ENCODE results near the gene RPLP2. TPM values are rescaled to one million over a fixed set of nuclear protein-coding genes. Genes with fewer than 3 reads are reported as not detected.

The RPLP2 gene
- total and polyA plus RNA-seq, 4 donors = 1,256 to 1,452 (median 1,343) TPM

DNA sequence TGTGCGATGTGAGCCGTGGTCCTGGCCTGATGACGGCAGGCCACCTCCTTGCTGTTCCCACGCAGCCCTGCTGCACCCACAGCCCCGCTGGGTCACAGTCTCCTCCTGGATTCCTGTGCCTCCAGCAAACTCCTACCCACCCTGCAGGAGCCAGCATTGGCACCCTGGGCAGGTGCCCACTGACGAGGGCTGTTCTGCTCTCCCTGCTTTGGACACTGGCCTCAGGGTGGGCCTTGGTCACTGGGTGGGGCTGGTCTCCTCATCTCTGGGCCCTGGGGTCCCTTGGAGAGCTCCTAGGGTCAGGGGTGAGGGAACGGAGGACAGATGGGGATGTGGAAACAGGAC lies 45.5 kb downstream of the RPLP2 start:
- Histone ChIP-seq H3K27ac (ENCODE audit: low read depth in 1 of 2, low read length in 2 of 2) (no peak overlapping the region), H3K27me3 (ENCODE audit: control insufficient read depth in 1 of 2, insufficient read depth in 2 of 2, low read length in 1 of 2) (no peaks in the 10 kb centered on the region), H3K9me3 (ENCODE audit: control insufficient read depth, low read length) (no peaks in the 10 kb centered on the region), H3K36me3 (ENCODE audit: control insufficient read depth in 1 of 2, insufficient read depth in 2 of 2, low read length in 1 of 2) (no peaks in the 10 kb centered on the region), H3K4me1 (ENCODE audit: control insufficient read depth in 1 of 2, insufficient read depth in 2 of 2, low read length in 2 of 2) (no peaks in the 10 kb centered on the region), H3K4me3 (ENCODE audit: low read length in 2 of 2) (no peak overlapping the region)
- intact Hi-C loops (cut with DNase I) = no loop called here
- no peak for DNase-seq
- ATAC-seq (ENCODE audit: low FRiP score) = no peak
- 78 to 88% methylated on average over 4 to 7 of the region's 7 CpGs for WGBS, 2 donors

DNA sequence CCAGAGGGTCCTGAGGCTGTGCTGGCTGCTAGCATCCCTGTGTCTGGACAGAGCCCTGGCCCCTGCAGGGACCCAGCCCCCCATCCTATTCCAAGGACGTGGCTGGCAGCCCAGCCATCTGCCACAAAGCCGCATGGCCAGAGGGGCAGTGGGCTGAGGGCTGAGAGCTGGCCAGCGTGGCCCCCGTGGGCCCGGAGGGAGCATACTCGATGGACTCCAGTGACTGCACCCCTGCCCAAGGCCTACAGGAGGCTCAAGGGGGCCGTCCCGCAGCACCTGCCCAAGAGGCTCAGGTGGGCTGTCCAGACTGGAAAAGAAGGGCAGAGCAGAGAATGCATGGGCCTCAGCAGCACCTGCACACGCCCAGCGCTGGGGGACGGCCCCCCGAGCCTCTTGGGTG lies 46.0 kb downstream of the RPLP2 start:
- H3K36me3 ChIP-seq (ENCODE audit: control insufficient read depth in 1 of 2, insufficient read depth in 2 of 2, low read length in 1 of 2) = no peaks in the 10 kb centered on the region
- intact Hi-C loops (cut with DNase I) = no loop called here
- no peaks in the 10 kb centered on the region for H3K9me3 ChIP-seq (ENCODE audit: control insufficient read depth, low read length)
- H3K27ac ChIP-seq (ENCODE audit: low read depth in 1 of 2, low read length in 2 of 2) = no peak overlapping the region
- ATAC-seq (ENCODE audit: low FRiP score) (no peak), DNase-seq (no peak)
- no peaks in the 10 kb centered on the region for H3K27me3 ChIP-seq (ENCODE audit: control insufficient read depth in 1 of 2, insufficient read depth in 2 of 2, low read length in 1 of 2)
- no peak overlapping the region for H3K4me3 ChIP-seq (ENCODE audit: low read length in 2 of 2)
- 90 to 91% methylated on average over 11 to 12 of the region's 12 CpGs for WGBS, 2 donors
- H3K4me1 ChIP-seq (ENCODE audit: control insufficient read depth in 1 of 2, insufficient read depth in 2 of 2, low read length in 2 of 2) = no peaks in the 10 kb centered on the region

DNA sequence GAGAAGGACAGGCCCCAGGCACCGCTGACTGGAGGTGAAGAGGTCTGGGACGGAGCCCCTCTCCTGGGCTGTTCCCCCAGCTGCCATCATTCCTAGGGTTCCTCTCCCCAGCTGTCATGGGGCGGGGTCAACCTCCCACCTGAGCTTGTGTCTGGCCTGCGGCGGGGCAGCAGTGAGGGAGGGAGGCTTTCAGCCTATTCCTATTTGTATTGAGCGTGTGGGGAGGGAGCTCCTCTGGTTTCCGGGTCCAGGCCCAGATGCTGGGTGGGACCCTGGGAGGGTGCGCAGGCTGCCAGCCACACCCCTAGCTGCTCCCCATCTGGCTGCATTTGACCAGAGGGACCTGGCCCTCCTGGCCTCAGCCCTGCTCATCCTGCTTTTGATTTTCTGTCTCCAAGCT lies 46.6 kb downstream of the RPLP2 start:
- no peak for DNase-seq
- no peak for ATAC-seq (ENCODE audit: low FRiP score)
- no peak overlapping the region for H3K27ac ChIP-seq (ENCODE audit: low read depth in 1 of 2, low read length in 2 of 2)
- no peaks in the 10 kb centered on the region for H3K36me3 ChIP-seq (ENCODE audit: control insufficient read depth in 1 of 2, insufficient read depth in 2 of 2, low read length in 1 of 2)
- 82 to 83% methylated on average over 8 of the region's 8 CpGs for WGBS, 2 donors
- no peaks in the 10 kb centered on the region for H3K27me3 ChIP-seq (ENCODE audit: control insufficient read depth in 1 of 2, insufficient read depth in 2 of 2, low read length in 1 of 2)
- no peaks in the 10 kb centered on the region for H3K9me3 ChIP-seq (ENCODE audit: control insufficient read depth, low read length)
- intact Hi-C loops (cut with DNase I) = no loop called here
- no peak overlapping the region for H3K4me3 ChIP-seq (ENCODE audit: low read length in 2 of 2)
- H3K4me1 ChIP-seq (ENCODE audit: control insufficient read depth in 1 of 2, insufficient read depth in 2 of 2, low read length in 2 of 2) = no peaks in the 10 kb centered on the region

- intact Hi-C loops (cut with DNase I) = no loop called here
- DNase-seq (no peak), ATAC-seq (ENCODE audit: low FRiP score) (no peak)
- Histone ChIP-seq H3K9me3 (ENCODE audit: control insufficient read depth, low read length) (no peaks in the 10 kb centered on the region), H3K4me1 (ENCODE audit: control insufficient read depth in 1 of 2, insufficient read depth in 2 of 2, low read length in 2 of 2) (no peaks in the 10 kb centered on the region), H3K36me3 (ENCODE audit: control insufficient read depth in 1 of 2, insufficient read depth in 2 of 2, low read length in 1 of 2) (no peaks in the 10 kb centered on the region), H3K4me3 (ENCODE audit: low read length in 2 of 2) (no peak overlapping the region), H3K27ac (ENCODE audit: low read depth in 1 of 2, low read length in 2 of 2) (no peak overlapping the region), H3K27me3 (ENCODE audit: control insufficient read depth in 1 of 2, insufficient read depth in 2 of 2, low read length in 1 of 2) (no peaks in the 10 kb centered on the region)
- WGBS, 2 donors = 84 to 85% methylated on average over 27 of the region's 27 CpGs
Observed at GRCh38 chr11:858053-858761, 48.4 kb downstream of the RPLP2 start.

- ATAC-seq (ENCODE audit: low FRiP score) (no peak), DNase-seq (no peak)
- Histone ChIP-seq H3K4me3 (ENCODE audit: low read length in 2 of 2) (no peak overlapping the region), H3K4me1 (ENCODE audit: control insufficient read depth in 1 of 2, insufficient read depth in 2 of 2, low read length in 2 of 2) (no peaks in the 10 kb centered on the region), H3K27me3 (ENCODE audit: control insufficient read depth in 1 of 2, insufficient read depth in 2 of 2, low read length in 1 of 2) (no peaks in the 10 kb centered on the region), H3K36me3 (ENCODE audit: control insufficient read depth in 1 of 2, insufficient read depth in 2 of 2, low read length in 1 of 2) (no peaks in the 10 kb centered on the region), H3K9me3 (ENCODE audit: control insufficient read depth, low read length) (no peaks in the 10 kb centered on the region), H3K27ac (ENCODE audit: low read depth in 1 of 2, low read length in 2 of 2) (no peak overlapping the region)
- WGBS, 2 donors = 84 to 87% methylated on average over 35 to 37 of the region's 37 CpGs
- intact Hi-C loops (cut with DNase I) = no loop called here
Observed at GRCh38 chr11:858762-859339, 49.1 kb downstream of the RPLP2 start.

DNA sequence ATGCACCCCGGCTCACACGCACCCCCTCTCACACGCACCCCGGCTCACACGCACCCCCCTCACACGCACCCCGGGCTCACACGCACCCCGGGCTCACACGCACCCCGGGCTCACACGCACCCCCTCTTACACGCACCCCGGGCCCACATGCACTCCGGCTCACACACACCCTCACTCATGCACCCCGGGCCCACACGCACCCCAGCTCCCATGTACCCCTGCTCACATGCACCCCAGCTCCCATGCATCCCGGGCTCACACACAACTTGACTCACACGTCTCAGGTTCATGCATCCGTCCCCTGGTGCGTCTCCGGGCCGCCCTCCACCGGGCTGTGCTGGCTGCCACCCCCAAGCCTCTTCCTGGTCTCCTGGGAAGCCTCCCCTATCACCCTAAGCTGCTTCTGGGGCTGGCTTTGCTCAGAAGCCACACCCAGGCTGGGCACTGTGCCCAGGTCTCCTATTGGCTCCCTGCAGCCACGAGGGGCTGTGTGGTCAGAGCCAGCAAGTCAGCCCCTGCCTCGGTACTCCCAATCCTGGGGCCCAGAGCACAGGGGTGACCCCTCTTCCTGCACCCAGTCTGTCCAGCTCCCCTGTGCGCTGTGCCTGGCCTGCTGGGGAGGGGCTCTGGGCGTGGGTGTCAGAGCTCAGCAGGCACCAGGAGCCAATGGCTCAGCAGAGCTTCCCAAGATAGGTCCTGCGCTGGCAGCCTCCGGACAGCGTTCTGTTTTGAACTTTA lies 49.8 kb downstream of the RPLP2 start:
- ATAC-seq (ENCODE audit: low FRiP score) = peak; percentile 39
- Histone ChIP-seq H3K4me3 (ENCODE audit: low read length in 2 of 2) (no peak overlapping the region), H3K36me3 (ENCODE audit: control insufficient read depth in 1 of 2, insufficient read depth in 2 of 2, low read length in 1 of 2) (no peaks in the 10 kb centered on the region), H3K9me3 (ENCODE audit: control insufficient read depth, low read length) (no peaks in the 10 kb centered on the region), H3K4me1 (ENCODE audit: control insufficient read depth in 1 of 2, insufficient read depth in 2 of 2, low read length in 2 of 2) (no peaks in the 10 kb centered on the region), H3K27me3 (ENCODE audit: control insufficient read depth in 1 of 2, insufficient read depth in 2 of 2, low read length in 1 of 2) (no peaks in the 10 kb centered on the region), H3K27ac (ENCODE audit: low read depth in 1 of 2, low read length in 2 of 2) (no peak overlapping the region)
- 39 to 47% methylated on average over 25 to 31 of the region's 31 CpGs for WGBS, 2 donors
- DNase-seq = peak; percentile 83 to 90
- intact Hi-C loops (cut with DNase I) = no loop called here

DNA sequence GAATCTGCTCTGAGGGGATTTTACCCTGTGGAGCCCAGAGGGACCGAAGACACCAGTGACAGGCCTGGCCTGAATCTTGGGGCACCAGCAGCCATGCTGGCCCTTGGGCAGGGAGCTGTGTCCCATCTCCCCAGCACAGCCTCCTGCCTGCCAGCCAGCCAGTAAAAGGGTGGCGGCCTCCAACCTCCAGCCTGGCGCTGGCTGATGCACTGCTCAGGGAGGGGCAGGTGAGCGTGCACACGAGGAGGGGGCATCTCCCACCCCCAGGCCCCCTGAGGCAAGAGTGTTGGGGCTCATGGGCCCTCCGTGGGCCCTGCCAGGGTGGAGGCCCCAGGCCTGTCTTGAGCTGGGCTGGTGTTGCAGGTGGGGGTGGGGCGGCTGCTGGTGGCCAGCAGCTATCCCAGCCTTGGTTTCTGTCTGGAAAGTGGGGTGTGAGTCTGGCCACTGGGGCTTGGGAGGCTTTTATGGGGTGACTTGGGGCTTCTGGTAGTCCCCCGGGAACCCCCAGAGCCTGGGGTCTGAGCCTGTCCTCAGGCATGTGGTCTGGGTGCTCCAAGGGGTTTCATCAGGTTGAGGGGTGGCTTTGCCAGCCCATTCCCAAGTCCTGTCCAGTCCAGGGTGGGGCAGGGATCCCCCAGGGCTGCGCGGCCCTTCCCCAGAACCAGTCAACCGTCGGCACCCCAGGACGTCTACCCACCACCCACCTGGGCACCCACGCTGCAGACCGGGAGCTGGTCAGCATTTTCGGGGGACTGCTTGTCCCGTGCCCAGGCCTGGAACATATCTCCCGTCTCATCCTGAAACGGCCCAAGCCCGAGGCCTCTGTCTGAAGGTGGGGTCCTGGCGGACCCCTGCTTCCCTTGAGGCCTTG lies 50.7 kb downstream of the RPLP2 start:
- Histone ChIP-seq H3K27me3 (ENCODE audit: control insufficient read depth in 1 of 2, insufficient read depth in 2 of 2, low read length in 1 of 2) (no peaks in the 10 kb centered on the region), H3K4me1 (ENCODE audit: control insufficient read depth in 1 of 2, insufficient read depth in 2 of 2, low read length in 2 of 2) (no peaks in the 10 kb centered on the region), H3K4me3 (ENCODE audit: low read length in 2 of 2) (no peak overlapping the region), H3K27ac (ENCODE audit: low read depth in 1 of 2, low read length in 2 of 2) (no peak overlapping the region), H3K9me3 (ENCODE audit: control insufficient read depth, low read length) (no peaks in the 10 kb centered on the region), H3K36me3 (ENCODE audit: control insufficient read depth in 1 of 2, insufficient read depth in 2 of 2, low read length in 1 of 2) (no peaks in the 10 kb centered on the region)
- intact Hi-C loops (cut with DNase I) = no loop called here
- 85 to 86% methylated on average over 21 of the region's 21 CpGs for WGBS, 2 donors
- DNase-seq (no peak), ATAC-seq (ENCODE audit: low FRiP score) (no peak)

- DNase-seq (no peak), ATAC-seq (ENCODE audit: low FRiP score) (no peak)
- intact Hi-C loops (cut with DNase I) = no loop called here
- 90 to 93% methylated on average over 14 of the region's 14 CpGs for WGBS, 2 donors
- no peaks in the 10 kb centered on the region for H3K4me1 ChIP-seq (ENCODE audit: control insufficient read depth in 1 of 2, insufficient read depth in 2 of 2, low read length in 2 of 2)
- no peaks in the 10 kb centered on the region for H3K27me3 ChIP-seq (ENCODE audit: control insufficient read depth in 1 of 2, insufficient read depth in 2 of 2, low read length in 1 of 2)
- H3K36me3 ChIP-seq (ENCODE audit: control insufficient read depth in 1 of 2, insufficient read depth in 2 of 2, low read length in 1 of 2) = no peaks in the 10 kb centered on the region
- no peaks in the 10 kb centered on the region for H3K9me3 ChIP-seq (ENCODE audit: control insufficient read depth, low read length)
- H3K27ac ChIP-seq (ENCODE audit: low read depth in 1 of 2, low read length in 2 of 2) = no peak overlapping the region
- H3K4me3 ChIP-seq (ENCODE audit: low read length in 2 of 2) = no peak overlapping the region
Observed at GRCh38 chr11:861105-861479, 51.3 kb downstream of the RPLP2 start.

Data from aorta (tissue), 5 donors.